Stimulated activated CD8-positive, alpha-beta memory T cell treated with anti-CD3 and anti-CD28 coated beads, Interleukin-4, amount 100 ng/mL, for 48 hours (primary cell): ENCODE results near the gene FMO5.
"Not testable (repeated sequence)": the region's sequence is repeated elsewhere in the genome, so short reads cannot be mapped to it uniquely, and the experiment has no call there.

Source experiments
- DNase-seq: peaks from one replicate; pipeline ENCODE4 v3.0.0-alpha.2; 2020

The FMO5 gene

DNA sequence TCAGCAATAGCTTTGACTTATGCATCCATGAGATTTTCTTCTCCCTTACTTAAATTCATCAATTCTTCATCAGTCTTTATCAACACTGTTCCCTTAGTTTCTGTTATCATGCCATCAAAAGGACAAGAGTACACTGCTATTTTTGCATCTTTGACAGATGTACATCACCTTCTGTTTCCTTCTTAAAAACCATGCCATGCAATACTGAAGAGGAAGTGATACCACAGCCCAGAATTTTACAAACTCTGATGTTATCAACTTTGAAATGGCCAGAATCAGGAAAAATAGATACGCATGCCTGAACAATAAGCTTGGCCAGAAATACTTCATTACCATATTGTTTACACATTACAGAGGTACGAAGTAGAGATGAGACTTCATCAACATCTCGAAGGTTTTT lies 21.1 kb downstream of the FMO5 start:
- DNase-seq = no peak

- DNase-seq = no peak
Measured at GRCh38 chr1:147202576-147202975, 22.6 kb downstream of the FMO5 start.

- no peak for DNase-seq
Measured at GRCh38 chr1:147201786-147202185, 23.4 kb downstream of the FMO5 start.

GRCh38 chr1:147201276-147201675 lies 23.9 kb downstream of the FMO5 start:
- no peak for DNase-seq

DNA sequence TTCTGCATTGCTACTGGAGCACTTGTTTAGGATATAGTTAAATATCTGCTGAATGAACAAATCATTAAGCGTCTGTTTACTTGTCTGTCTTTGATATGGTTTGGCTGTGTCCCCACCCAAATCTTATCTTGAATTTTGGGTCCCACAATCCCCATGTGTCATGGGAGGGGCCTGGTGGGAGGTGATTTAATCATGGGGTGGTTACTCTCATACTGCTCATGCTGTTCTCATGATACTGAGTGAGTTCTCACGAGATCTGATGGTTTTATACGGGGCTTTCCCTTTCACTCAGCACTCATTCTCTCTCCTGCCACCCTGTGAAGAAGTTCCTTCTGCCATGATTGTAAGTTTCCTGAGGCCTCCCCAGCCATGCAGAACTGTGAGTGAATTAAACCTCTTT lies 27.8 kb downstream of the FMO5 start:
- not testable (repeated sequence) for DNase-seq

- DNase-seq = no peak
Measured at GRCh38 chr1:147189514-147189913, 35.6 kb downstream of the FMO5 start.

DNA sequence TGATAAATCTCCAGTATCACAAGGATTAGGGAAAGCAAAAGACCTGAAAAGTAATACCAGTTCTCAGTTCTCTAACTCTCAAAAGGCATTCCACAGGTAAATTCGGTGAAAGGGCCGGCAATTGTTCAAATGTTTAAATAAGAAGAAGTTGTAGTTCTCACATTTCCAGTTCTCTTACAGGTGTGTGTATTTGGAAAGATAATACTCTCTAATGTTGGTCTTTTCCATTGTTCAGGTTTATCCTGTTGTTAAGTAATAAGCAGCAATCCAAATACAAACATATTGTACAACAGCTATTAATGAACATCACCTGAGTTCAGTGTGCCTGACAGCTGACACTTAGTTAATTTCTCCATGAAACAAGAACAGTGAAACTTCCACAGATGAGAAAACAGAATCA lies 39.7 kb downstream of the FMO5 start:
- DNase-seq = no peak

DNA sequence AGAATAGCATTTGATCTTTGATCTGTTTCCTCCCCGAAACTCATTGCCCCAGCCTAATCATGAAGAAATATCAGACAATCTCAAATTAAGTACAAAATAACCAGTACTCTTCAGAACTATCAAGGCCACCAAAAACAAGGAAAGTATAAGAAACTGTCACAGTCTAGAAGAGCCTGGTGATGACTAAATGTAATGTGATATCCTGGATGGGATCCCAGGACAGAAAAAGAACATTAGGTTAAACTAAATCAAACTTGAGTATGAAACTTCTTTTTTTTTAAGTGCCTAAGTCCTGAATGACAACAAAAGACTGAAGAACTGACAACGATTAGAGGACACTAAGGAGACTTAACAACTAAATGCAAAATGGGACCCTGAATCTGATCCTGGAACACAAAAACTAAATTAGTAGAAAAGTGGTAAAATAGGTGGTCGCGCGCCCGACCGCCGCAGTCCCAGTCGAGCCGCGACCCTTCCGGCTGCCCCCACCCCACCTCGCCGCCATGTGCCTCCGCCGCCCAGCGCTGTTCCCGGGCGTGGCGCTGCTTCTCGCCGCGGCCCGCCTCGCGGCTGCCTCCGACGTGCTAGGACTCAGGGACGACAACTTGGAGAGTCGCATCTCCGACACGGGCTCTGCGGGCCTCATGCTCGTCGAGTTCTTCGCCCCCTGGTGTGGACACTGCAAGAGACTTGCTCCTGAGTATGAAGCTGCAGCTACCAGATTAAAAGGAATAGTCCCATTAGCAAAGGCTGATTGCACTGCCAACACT lies 47.3 kb downstream of the FMO5 start:
- DNase-seq = no peak

DNA sequence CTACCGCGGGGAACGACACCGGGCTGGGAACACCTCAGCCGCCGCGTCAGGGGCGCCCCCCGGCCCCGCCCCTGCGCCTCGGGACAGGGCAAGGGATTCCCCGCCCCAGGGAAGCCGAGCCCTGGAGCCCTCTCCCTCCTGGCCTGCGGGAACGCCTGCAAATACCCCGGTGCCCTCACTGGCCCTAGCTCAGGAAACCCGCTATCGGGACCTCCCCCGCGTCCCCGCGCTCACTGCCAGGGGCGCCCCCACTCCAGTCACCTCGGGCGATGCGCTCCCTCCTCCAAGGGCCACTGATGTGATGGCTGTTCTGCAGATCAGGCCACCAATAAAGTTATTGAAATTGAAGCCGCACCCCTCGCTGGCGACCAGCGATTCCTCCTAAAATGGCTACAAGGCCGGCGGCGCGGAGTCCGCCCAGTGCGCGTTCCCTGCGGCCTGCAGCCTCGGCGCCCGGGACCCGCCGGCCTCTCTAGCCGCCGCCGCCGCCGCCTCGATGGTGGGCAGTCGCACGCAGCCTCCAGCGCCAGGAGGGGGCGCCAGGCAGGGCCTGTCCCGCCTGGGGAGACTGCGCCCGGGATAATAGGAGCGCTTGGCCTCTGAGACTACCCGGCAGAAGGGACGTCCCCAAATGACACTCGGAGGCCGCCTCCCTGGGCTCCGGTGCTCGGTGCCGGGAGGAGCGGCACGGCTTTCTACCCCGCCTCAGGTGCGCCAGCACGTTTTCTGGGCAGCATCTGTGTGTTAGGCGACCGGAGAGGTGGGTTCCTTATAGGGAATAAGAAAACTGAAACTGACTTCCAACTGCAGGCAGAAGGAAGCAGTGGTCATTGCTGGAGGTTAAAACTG lies 52.7 kb downstream of the FMO5 start, which contains the start of gene PRKAB2:
PRKAB2 (minus strand) TSS at position 303 of the 849 bp plus-strand sequence. CDS start 326 bp downstream, outside the sequence.
- peak; percentile 94 for DNase-seq

DNA sequence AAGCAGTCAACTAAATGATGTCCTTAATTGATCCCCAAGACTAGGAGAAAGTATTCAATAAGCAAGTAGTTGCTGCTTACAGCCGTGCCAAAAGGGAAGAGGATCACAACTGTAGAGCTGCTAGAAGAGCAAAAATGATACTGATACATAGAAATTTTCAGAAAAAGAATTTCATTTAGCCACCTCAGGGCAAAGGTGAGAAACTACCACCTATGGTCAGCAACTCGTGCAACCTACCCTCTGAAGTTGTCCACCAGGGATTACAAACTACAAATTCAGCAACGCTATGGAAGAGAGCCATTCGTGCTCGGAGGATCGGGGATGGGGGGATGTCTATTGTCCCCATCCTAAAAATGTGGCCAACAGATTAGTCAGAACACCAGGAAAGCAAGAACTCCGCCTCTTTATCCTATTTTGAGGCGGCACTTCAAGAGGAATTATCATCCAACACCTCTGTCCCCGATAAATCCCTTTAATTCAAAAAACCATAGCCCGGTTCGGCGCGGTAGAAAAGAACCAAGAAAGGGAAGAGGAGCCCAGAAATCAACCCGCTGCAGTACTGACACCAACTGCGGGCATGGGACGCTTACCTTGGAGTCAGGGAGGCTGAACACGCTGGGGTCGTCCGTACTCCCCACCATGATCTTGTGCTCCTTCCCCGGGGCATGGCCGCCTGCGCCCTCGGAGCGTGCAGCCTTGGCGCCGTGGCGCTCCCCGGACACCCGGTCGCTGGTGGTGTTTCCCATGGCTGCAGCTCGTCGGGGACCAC lies 53.6 kb downstream of the FMO5 start:
- no peak for DNase-seq

DNA sequence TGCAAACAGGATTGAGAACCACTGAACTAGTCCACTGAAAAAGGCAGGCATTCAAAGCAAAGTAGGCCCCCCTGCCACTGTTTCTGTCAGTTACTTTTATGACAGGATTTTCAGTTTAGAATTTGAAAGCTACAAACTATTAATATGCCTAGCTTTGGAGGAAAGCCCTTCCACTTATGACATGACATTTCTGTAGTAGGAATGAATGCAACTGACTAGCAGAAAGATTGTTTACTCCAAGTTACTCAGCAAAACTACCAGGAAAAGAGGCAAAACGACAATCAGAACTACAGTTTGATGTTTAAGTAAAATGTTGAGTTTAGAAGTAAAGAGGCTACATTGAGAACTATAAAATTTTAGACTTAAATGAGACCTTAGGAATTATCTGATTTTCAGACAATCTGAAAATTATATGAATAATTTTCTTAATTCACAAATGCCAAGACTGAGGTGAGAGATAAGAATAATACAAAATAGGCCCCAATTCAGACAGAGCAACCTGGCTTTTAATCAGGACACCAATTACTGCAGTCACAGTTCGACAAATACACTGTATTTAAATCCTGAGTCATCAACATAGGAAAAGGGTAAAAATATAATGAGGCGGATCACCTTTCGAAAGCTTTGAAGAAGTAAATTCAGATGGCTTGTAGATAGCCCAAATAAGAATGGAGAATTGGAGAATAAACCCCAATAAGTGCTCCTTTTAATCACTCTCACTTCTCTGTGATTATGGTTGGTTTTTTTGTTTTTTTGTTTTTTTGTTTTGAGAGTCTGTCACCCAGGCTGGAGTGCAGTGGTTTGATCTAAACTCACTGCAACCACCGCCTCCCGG lies 55.1 kb downstream of the FMO5 start:
- no peak for DNase-seq

GRCh38 chr1:147169171-147169570 lies 56.0 kb downstream of the FMO5 start:
- no peak for DNase-seq

- no peak for DNase-seq
Measured at GRCh38 chr1:147168626-147169058, 56.5 kb downstream of the FMO5 start.

DNA sequence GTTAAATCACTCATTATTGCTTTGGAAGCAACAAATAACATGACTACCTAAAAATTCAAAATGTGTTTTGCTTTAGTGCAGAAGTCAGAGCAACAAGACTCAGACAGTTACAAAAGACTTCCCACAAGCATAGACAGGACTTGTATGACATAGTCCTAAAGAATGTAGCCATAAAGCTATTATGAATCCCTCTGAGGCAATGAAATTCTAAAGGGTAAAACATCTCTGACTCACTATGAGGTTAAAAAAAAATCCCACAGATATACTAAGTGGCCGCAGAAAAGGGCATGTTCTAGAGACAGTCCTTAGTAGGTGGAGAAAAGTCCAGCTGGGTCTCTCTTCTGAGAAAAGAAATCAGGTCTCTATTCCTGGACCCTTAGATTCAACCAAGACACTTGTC lies 57.8 kb downstream of the FMO5 start:
- DNase-seq = no peak

DNA sequence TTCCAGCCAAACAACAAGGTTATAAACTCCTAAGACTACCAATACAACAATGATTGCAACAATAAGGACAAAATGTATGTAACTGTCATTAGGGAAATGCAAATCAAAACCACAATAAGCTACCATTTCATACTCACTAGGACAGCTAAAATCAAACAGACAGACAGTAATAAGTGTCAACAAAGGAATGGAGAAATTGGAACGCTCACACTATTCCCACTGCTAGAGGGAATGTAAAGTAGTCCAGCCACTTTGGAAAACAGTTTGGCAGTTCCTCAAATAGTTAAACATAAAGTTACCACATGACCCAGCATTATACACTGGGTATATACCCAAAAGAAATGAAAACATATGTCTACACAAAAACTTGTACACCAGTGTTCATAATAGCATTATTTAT lies 62.1 kb downstream of the FMO5 start:
- DNase-seq = no peak

DNA sequence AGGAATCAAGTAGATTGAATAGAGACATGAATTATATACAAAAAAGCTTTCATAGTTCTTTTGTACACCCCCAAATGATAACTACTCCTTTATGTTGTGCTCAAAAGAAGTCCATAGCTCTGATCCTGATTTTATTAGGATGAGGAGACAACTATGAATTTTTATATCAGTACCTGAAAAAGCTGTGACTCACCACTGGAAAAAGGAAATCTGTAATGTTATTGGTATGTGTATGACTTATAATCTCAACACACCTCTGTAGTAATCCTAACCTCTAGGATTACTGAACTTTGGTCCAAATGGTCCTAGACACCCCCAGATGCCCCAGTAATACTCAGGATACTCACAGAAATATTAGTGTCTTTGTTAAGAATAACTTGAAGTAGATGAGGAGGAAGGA lies 63.0 kb downstream of the FMO5 start:
- no peak for DNase-seq

- not testable (repeated sequence) for DNase-seq
Measured at GRCh38 chr1:147157116-147157515, 68.0 kb downstream of the FMO5 start.

- DNase-seq = no peak
Measured at GRCh38 chr1:147156642-147157041, 68.5 kb downstream of the FMO5 start.

GRCh38 chr1:147152772-147153171 lies 72.4 kb downstream of the FMO5 start:
- DNase-seq = no peak

- no peak for DNase-seq
Measured at GRCh38 chr1:147151244-147151643, 73.9 kb downstream of the FMO5 start.

DNA sequence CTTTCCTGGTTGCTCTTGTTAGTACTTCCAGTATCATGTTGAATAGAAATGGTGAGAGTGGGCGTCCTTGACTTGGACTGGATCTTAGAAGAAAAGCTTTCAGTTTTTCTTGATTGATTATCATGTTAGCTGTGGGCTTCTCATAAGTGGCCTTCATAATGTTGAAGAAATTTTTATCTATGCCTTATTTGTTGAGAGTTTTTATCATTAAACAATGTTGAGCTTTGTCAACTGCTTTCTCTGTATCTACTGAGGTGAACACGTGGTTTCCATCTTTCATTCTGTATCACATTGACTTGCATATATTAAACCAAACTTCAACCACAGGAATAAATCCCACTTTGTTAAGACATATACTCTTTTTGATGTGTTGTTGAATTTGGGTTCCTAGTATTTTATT lies 82.3 kb downstream of the FMO5 start:
- no peak for DNase-seq
